NCI-H2196 (cell line): Measurements from ENCODE around the gene NTN3.
A peak's percentile ranks its signal among the peaks of the same experiment; 100 is the strongest.

Source experiments
- DNase-seq: peaks from one replicate; lab custom pipeline; 2025; ENCODE audit not compliant: unreplicated experiment; lab: John Stamatoyannopoulos, UW

The NTN3 gene

DNA sequence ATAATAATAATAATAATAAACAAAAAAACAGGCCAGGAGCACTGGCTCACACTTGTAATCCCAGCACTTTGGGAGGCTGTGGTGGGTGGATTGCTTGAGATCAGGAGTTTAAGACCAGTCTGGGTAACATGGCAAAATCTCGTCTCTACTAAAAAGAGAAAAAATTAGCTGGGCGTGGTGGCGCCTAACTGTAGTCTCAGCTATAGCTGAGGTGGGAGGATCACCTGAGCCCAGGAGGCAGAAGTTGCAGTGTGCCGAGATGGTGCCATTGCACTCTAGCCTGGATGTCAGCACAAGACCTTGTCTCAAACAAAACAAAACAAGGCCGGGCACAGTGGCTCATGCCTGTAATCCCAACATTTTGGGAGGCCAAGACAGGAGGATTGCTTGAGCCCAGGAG lies 23.9 kb downstream of the NTN3 start:
- no peak for DNase-seq

DNA sequence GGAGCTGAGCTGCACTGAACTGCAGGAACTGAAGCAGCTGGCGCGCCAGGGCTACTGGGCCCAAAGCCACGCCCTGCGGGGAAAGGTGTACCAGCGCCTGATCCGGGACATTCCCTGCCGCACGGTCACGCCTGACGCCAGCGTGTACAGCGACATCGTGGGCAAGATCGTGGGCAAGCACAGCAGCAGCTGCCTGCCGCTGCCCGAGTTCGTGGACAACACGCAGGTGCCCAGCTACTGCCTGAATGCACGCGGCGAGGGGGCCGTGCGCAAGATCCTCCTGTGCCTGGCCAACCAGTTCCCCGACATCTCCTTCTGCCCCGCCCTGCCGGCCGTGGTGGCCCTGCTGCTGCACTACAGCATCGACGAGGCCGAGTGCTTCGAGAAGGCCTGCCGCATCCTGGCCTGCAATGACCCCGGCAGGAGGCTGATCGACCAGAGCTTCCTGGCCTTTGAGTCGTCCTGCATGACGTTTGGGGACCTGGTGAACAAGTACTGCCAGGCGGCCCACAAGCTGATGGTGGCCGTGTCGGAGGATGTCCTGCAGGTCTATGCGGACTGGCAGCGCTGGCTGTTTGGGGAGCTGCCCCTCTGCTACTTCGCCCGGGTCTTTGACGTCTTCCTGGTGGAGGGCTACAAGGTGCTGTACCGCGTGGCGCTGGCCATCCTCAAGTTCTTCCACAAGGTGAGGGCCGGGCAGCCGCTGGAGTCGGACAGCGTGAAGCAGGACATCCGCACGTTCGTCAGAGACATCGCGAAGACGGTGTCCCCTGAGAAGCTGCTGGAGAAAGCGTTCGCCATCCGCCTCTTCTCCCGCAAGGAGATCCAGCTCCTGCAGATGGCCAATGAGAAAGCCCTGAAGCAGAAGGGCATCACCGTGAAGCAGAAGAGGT lies 25.4 kb downstream of the NTN3 start:
- DNase-seq = no peak

DNA sequence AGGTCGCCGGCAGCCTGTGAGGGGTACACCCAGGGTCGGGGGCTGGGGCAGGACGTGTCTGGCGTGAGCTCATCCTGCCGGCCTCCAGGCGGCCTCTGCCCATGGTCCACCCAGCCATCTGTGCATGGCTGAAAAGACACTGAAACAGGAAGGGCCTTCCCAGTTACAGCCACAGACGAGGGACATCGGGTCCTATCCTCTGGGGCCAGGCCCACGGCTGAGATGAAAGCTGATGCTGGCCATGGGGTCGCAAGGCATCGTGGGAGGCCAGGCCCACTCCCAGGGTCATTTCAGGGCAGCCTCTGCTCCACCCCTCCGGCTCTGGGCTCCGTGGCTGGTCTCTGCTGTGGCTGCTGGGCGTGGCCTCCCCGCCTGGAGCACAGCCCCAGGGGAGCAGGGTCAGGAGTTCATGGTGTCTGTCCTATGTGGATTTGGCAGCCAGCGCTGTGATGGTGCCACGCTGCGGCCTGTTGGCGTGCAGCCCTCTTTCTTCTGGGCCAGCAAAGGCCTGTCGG lies 26.1 kb downstream of the NTN3 start:
- peak; percentile 39 for DNase-seq

DNA sequence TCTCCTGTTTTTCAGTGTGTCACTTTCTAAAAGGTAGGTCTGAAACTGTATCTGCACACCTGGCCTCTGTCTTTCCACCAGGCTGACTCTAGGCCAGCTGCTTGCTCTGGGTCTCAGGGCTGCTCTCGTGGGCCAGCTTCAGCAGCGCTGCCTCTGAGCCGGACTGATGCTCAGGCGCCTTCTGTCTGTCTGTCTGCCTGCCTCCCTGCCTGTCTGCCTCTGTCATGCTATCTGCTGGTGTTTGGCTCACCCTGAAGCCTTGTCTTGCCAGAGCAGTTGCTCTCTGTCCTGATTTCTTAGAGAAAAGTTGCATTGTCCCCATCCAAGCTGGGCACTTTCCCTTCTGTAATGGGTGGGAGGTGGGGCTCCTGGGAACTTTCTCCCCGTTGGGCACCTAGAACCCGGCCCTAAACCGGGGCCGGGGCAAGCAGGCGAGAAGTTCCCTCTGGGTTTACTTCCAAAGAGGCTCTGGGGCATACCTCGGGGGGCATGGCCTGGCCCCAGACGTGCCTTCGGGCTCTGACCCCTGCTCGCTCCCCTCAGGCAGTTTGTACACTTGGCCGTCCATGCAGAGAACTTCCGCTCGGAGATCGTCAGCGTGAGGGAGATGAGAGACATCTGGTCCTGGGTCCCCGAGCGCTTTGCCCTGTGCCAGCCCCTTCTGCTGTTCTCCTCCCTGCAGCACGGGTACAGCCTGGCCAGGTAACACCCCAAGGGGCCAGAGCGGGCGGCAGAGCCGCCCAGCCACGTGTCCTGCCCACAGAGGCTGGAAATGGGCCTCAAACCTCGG lies 26.8 kb downstream of the NTN3 start:
- peak; percentile 39 for DNase-seq

DNA sequence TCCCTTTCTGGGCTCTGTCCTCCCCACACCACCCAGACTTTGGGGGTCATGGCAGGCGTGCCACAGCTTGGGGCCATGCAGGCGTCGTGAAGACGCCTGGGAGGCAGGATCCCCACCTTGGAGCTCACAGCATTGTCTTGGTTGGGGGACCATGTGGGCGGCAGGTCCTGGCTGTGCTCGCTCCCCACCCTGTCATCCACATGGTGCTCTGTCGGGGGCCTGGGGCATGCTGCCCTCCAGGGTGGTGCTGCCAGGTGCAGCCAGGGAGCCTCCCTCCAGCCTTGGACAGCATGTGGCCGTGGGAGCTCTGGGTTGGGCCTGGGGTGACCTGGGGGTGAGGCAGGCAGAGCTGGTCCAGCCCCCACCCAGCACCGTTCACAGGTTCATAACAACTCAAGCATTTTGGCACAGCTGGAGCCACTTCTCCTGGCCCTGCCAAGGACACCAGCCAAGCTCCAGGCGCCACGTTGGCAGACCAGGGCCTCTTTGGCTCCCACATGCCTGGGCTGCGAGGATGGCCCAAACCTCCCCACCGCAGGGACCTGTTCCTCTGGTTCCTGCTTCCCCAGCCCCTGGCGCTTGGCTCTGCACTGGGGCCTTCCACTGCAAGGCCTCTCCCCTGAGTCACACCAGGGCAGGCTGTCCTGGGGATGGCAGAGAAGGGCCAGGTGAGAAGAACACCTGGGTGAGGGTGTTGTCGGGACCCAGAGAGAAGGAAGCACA lies 27.6 kb downstream of the NTN3 start:
- DNase-seq = peak; percentile 43

DNA sequence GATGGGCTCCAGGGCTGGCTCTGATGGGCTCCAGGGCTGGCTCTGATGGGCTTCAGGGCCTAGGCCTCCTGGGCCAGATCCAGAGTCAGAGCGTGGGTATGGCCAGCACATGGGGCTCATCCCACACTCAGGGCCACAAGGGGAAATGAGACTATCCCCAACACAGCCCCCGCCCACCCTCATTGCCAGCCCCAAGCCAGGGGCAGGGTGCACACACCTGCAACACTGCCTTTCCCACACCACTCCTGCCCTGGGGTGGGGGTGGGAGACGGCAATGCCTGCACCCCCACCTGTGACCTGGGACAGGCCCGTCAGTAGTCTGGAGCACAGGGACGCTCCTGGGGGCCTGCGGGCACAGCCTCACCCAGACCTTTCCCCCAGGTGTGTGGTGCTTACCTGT lies 28.4 kb downstream of the NTN3 start:
- DNase-seq = no peak

DNA sequence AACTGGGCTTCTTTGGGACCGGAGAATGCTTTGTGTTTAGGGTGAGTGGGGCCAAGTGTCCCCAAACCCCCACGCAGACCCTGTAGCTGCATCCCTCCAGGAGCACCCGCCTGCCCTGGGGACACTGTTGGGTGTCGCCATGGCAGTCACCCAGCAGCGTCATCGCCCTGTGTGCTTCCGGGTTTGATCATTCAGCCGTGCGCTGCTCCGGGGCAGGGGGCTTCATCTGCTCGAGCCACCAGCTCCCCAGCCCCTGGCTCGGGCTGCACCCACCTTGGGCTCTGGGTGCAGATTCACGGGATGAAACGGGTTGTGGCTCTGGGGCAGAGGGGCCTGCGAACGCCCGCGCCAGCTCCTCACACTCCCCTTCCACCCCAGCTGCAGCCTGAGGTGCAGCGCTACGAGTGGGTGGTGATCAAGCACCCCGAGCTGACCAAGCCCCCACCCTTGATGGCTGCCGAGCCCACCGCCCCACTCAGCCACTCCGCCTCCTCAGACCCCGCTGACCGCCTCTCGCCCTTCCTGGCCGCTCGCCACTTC lies 28.9 kb downstream of the NTN3 start:
- DNase-seq = no peak

DNA sequence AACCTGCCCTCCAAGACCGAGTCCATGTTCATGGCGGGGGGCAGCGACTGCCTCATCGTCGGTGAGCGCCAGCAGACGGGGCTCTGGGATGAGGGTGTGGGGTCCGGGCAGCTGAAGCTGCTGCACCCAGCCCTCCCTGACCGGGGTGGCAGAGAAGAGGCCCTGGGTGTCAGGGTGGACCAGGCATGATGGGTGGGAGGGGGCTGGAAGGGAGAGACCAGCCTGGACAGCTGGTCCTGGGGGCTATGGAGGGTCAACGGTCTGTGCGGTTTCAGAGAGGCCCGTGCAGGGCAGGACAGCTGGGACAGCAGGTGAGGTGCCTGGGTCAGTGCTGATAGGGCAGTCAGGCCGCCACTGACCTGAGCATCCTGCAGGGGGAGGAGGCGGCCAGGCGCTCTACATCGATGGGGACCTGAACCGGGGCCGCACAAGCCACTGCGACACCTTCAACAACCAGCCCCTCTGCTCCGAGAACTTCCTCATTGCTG lies 29.4 kb downstream of the NTN3 start:
- DNase-seq = no peak

DNA sequence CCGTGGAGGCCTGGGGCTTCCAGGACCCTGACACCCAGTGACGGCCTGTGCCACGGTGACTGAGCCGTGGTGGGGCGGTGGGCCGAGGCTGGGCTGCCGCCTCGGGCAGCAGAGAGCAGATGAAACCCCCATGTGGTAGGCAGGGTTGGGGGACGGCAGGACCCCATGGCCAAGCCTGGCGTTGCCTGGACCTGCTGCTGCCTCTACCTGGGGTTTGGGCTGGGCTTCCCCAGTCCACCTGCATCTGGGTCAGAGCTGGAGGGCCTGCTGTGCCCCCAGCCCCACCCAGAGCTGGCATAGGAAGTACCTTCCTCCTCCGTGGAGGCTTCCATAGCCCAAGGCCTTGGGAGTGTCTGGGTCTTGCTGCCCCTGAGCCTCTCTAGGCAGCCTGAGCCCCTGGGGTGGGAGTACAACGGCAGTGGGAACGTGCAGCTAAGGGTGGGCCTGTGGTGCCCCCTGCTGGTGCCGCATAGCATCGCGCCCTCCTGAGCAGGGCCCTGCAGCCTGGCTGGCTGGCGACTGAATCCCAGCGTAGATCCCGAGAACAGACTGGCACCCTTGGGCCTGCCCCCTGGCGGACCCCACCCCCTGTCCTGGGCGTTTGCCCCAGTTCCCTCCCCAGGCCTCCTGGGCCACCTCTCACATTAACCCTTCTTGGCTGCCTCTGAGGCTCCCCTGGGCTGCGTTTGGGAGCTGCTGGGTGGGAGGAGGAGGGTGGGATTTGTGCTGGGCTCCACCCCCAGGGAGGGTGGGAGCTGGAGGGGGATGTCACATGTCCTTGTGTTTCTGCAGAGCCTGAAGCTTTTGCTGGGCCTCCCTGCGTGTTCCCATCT lies 30.0 kb downstream of the NTN3 start:
- DNase-seq = peak; percentile 84

DNA sequence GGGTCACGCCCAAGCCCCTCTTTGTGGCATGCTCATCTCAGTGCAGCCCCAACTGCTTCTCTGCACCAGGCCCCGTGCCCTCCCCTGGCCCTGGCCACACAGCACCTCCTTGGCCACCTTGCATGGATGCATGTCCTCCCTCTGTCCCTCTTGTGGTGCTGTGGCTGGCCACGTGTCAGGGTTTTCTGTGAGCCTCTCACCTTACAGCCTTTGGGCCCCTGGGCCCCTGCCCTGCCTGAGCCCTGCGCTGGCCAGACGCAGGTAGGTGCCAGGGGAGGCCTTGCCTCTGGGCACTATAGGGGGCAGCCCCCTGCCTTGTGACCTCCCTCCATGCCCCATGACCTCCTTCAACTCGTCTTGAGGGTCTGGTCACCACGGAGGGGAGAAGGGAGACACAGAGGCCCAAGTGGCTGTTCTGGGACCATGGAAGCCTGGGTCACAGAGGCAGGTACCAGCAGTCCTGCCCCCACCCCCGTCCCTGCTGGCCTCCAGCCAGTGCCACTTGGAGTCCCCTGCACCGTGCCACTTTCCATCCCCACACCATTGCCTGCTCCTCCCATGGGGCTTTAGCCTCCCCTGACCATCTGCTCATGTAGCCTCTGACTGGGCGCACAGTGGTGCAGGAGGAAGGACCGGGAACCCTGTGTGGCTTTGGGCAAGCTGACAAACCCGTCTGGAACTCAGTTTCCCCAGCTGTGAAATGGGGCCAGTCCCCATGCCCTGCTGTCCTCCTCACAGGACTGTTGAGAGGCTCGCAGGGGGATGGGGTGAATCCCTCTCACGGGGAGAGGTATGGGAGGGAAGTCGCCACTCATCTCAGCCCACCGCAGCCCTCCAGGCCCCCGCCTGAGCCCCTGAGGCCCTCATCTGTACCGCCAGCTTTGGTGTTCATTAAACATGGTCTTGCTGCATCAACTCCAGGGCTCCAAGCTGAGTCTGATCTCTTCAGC lies 31.1 kb downstream of the NTN3 start:
- no peak for DNase-seq

DNA sequence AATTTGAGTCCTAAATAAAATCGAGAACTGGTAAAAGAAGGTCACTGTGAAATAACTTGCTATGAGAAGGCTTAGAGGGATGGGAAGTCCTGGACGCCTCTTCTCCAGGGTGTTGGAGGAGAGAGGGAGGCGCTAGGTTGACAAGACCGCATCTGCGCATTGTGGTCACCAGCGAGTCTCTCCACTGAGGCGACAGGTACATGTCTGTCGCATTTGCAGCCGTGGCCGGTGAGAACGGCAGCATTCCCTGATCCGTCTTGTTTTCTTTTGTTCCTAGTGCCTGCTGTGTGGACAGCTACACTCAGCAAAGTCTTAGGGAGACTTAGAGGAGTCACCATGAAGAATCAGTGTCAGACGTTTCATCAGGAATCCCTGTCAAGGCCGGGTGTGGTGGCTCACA lies 34.6 kb downstream of the NTN3 start:
- DNase-seq = no peak

DNA sequence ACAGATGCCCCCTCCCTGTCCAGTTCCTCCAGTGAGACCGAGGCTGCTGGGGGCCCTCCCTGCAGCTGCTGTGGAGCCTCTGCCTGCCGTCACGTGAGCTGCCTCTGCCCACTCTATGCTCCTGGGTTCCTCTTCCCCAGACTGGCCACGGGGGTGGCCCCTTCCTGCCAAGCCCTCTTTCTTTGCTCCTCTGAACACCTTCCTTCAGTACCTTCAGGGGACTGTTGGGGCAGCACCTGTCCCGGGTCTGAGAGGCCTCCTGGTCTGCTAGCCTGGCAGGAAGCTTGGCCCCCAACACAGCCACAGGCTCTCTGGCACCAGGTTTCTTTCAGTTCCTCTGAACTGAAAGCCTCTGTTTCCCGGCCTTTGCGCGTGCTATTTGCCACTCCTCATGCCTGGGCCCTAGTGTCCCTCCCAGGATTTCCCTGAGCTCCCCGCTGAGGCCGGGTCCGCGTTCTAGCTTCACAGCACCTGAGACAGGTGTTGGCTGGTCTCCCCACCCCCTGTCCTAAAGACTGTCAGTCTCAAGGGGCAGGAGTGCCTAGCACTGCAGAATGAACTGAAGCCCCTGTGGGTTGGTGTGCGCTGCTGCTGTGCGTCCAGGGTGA lies 36.1 kb downstream of the NTN3 start:
- DNase-seq = no peak

DNA sequence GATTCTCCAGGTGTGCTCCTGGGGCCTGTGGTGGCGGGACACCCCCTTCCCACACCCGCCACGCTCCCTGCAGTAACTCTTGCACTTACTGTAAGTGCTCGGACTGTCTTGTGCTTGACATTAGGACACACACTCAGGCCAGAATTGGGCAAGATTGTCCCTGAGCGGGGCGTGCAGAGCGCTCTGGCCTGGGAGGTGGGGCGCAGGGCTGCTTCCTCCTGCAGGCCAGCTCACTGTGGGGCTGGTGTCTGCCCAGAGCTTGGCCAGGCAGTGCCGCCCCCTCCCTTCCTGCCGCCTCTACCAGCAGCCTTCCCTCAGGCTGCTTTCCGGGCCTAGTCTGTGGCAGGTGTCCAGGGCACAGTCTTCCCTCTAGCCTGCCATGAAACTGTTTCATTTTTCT lies 36.6 kb downstream of the NTN3 start:
- DNase-seq = no peak

DNA sequence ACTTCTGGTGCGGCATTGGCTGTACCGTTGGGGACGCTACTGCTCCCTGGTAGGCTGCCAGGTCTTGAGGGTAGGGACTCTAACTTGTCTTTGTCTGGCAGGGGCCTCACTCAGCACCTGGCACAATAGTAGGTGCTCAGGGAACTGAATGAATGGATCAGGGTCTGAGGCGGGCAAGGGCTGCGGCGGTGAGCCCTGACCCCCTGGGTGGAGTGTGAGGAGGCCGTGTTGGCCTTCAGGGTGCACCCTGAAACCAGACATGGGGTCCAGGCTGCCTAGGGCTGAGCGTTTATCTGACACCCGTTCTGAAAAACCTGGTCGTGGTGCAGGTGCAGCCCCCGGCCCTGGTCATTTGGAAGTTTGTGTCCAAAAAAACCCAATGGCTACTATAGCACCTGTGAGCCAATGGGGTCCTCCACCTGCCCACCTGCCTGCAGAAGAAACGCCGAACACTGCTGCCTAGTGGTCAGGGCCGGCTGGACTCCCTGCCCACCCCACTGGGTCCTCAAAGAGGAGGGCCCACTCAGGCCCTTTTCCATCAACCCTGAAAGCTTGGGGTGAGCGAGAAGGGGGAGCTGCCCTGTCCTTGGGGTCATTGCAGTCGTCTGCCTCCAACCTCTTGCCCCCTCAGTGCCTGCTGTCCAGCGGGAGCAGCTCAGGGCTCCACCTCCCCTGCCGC lies 37.8 kb downstream of the NTN3 start:
- DNase-seq = no peak

DNA sequence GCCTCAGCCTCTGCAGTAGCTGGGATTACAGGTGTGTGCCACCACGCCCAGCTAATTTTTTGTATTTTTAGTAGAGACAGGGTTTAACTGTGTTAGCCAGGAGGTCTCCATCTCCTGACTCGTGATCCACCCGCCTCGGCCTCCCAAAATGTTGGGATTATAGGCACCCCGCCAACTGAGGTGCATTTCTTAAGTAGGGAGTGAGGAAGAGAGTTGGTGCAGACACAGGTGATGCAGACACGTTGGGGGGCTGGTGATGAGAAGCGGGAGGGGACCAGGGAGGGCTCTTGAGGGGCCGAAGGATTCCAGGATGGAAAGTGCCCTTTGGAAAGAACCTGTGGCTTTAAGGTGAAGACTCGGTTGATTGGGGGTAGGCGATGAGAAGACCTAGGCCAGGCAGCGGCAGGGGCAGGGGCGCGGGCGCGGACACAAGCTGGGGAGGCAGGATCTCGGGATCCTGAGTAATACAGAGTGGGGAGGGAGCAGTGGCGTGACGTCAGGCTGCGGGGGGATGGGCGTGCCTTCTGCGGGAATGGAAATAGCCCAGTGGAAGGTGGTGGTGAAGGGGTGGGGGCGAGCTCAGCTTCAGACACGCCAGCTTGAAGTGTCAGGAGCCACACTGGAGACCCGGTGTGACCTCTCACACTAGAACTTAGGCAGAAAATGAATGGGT lies 40.2 kb downstream of the NTN3 start:
- DNase-seq = no peak

DNA sequence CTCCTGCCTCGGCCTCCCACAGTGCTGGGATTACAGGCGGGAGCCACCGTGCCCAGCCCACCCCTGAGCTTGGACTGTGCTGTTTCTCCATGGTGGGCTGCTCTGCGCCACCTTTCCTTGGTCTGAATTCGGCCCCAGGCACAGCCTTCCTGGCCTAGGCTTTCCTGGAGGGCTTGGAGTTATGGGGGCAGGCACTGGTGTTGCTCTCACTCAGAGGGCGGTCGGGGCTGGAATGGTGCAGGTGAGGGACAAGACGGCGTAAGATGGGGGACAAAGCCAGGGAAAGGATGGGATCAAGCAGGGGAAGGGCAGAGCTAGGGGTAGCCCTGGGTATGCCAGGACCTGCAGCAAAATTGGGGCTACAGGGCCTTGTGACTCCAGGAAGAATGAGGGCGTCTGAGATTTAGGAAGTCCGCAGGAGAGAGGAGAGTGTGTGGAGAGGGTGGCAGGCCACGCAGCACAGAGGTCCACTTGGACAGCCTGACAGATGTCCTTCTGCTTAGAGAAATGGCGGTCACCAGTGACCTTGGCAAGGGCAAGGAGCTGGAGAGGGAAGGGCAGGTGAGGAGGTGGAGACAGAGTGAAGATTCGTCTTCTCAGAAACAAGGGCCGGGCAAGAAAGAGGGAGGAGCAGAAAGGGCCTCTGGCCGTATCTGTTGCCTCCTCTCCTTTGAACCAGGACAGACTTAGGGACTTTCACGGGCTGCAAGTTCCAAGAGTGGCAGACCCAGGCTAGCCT lies 41.1 kb downstream of the NTN3 start:
- DNase-seq = no peak
